GM20000 (cell line): Measurements from ENCODE around the gene PLEKHA5.

Source experiments
- DNase-seq: peaks from one replicate; pipeline ENCODE4 v3.0.0; 2012; ENCODE audit warnings: low spot score
- TF ChIP-seq, protein P1 (sequence below): IDR thresholded peaks from 2 replicates; pipeline ENCODE4 v1.5.1; 2012; ENCODE audit warnings: mild to moderate bottlenecking, control low read depth; ENCODE audit errors: extremely low read depth, missing control alignments

The PLEKHA5 gene

DNA sequence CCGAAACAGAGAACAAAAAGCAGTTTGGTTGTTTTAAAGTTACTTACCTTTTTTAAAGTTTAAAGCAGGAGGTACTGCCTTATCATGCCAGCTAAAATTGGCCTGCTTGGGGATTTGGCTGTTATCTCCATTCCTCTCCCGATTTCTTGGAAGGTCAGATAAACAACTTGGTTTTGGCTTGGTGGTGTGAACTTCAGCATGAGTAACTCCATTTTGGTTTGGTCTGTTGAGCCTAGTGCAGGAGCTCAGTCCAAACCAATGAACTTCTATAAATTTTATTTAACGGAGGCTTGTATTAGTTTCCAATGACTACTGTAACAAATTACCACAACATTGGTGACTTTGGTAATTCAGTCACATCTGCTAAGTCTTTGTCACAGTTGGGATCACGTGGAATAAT is 82.3 kb downstream of the PLEKHA5 start:
- no peak for DNase-seq
- TF ChIP-seq, protein P1, sequence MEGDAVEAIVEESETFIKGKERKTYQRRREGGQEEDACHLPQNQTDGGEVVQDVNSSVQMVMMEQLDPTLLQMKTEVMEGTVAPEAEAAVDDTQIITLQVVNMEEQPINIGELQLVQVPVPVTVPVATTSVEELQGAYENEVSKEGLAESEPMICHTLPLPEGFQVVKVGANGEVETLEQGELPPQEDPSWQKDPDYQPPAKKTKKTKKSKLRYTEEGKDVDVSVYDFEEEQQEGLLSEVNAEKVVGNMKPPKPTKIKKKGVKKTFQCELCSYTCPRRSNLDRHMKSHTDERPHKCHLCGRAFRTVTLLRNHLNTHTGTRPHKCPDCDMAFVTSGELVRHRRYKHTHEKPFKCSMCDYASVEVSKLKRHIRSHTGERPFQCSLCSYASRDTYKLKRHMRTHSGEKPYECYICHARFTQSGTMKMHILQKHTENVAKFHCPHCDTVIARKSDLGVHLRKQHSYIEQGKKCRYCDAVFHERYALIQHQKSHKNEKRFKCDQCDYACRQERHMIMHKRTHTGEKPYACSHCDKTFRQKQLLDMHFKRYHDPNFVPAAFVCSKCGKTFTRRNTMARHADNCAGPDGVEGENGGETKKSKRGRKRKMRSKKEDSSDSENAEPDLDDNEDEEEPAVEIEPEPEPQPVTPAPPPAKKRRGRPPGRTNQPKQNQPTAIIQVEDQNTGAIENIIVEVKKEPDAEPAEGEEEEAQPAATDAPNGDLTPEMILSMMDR: no peak

- no peak for DNase-seq
- TF ChIP-seq, protein P1: no peak
Observed at GRCh38 chr12:19212245-19212644, 82.7 kb downstream of the PLEKHA5 start.

GRCh38 chr12:19214020-19214419 is 84.5 kb downstream of the PLEKHA5 start:
- TF ChIP-seq, protein P1: no peak
- no peak for DNase-seq

DNA sequence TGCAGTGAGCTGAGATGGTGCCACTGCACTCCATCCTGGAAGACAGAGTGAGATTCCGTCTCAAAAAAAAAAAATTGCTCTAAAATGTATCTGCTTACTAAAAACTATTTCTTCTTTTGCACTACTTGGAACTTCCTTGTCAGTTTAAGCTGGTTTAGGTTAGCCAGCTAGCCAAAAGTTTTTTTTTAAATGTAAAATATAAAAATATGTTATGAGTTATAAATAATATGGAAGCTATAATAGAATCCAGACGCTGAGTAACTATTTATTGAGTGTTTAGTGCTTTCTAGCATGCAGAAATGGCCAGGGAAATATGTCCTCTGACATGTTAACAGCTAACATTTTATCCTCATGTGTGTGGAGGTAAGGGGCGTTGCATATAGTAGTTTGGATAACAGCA is 85.6 kb downstream of the PLEKHA5 start:
- TF ChIP-seq, protein P1: no peak

GRCh38 chr12:19217446-19217845 is 87.9 kb downstream of the PLEKHA5 start:
- DNase-seq: no peak
- TF ChIP-seq, protein P1: no peak

More for the DNA sequence above, 85.6 kb downstream of the PLEKHA5 start:
- DNase-seq: no peak

- TF ChIP-seq, protein P1: no peak
- DNase-seq: no peak
Observed at GRCh38 chr12:19220205-19220604, 90.7 kb downstream of the PLEKHA5 start.

- DNase-seq: no peak
- TF ChIP-seq, protein P1: no peak
Observed at GRCh38 chr12:19220852-19221466, 91.4 kb downstream of the PLEKHA5 start.
